ENCODE measurements around the gene SRC. TPM values are rescaled to one million over a fixed set of nuclear protein-coding genes. Genes with fewer than 3 reads are reported as not detected.

The SRC gene
- total RNA-seq, 1 donor from 2014 or later: 72.7 TPM

- TF ChIP-seq CTCF (IDR thresholded peaks at IDR 0.05): no peak
- Mint-ChIP-seq H3K36me3 (ENCODE audit: low read depth) (peaks cover 41% of the 10 kb centered on the region), H3K27ac (no peak overlapping the region), H3K4me1 (no peaks in the 10 kb centered on the region), H3K4me3 (no peak overlapping the region), H3K9me3 (no peaks in the 10 kb centered on the region), H3K27me3 (no peaks in the 10 kb centered on the region)
- ChIA-PET POLR2A (interaction anchor here (0.9 kb wide), 1 partner anchor 52 kb away, joined by 11 read pairs; no protein-coding TSS in a partner anchor), CTCF (no interaction called here)
- intact Hi-C loops (cut with micrococcal nuclease): no loop called here
- ATAC-seq (ENCODE audit: low read depth) (no peak), DNase-seq (no peak)
Observed at GRCh38 chr20:37397076-37397953, 51.4 kb downstream of the SRC start.

GRCh38 chr20:37397954-37398749, 52.2 kb downstream of the SRC start:
- Mint-ChIP-seq H3K27me3 (no peaks in the 10 kb centered on the region), H3K27ac (no peak overlapping the region), H3K4me1 (no peaks in the 10 kb centered on the region), H3K9me3 (no peaks in the 10 kb centered on the region), H3K4me3 (no peak overlapping the region), H3K36me3 (ENCODE audit: low read depth) (peaks cover 49% of the 10 kb centered on the region)
- no peak for ATAC-seq (ENCODE audit: low read depth)
- intact Hi-C loops (cut with micrococcal nuclease): no loop called here
- TF ChIP-seq CTCF (IDR thresholded peaks at IDR 0.05): no peak
- ChIA-PET POLR2A (interaction anchor here (0.9 kb wide), 1 partner anchor 53 kb away, joined by 11 read pairs; no protein-coding TSS in a partner anchor), CTCF (no interaction called here)
- DNase-seq: no peak

GRCh38 chr20:37398750-37399621, 53.0 kb downstream of the SRC start:
- H3K4me3 Mint-ChIP-seq: no peak overlapping the region
- no peaks in the 10 kb centered on the region for H3K4me1 Mint-ChIP-seq
- no peak for ATAC-seq (ENCODE audit: low read depth)
- POLR2A ChIA-PET: no interaction called here
- TF ChIP-seq CTCF (IDR thresholded peaks at IDR 0.05): no peak
- H3K9me3 Mint-ChIP-seq: no peaks in the 10 kb centered on the region
- DNase-seq: no peak
- intact Hi-C loops (cut with micrococcal nuclease): no loop called here
- H3K36me3 Mint-ChIP-seq (ENCODE audit: low read depth): peaks cover 45% of the 10 kb centered on the region
- CTCF ChIA-PET: no interaction called here
- no peaks in the 10 kb centered on the region for H3K27me3 Mint-ChIP-seq
- H3K27ac Mint-ChIP-seq: no peak overlapping the region

- POLR2A ChIA-PET: no interaction called here
- intact Hi-C loops (cut with micrococcal nuclease): no loop called here
Observed at GRCh38 chr20:37401282-37401929, 55.5 kb downstream of the SRC start.

More at GRCh38 chr20:37401282-37401929, 55.5 kb downstream of the SRC start:
- no peaks in the 10 kb centered on the region for H3K27me3 Mint-ChIP-seq
- H3K4me1 Mint-ChIP-seq: peaks cover 5% of the 10 kb centered on the region
- peaks cover 42% of the 10 kb centered on the region for H3K36me3 Mint-ChIP-seq (ENCODE audit: low read depth)
- no peaks in the 10 kb centered on the region for H3K9me3 Mint-ChIP-seq
- no peak overlapping the region for H3K27ac Mint-ChIP-seq
- DNase-seq: no peak
- TF ChIP-seq CTCF (IDR thresholded peaks at IDR 0.05): no peak
- H3K4me3 Mint-ChIP-seq: no peak overlapping the region
- no peak for ATAC-seq (ENCODE audit: low read depth)
- CTCF ChIA-PET: no interaction called here
